Measurements from ENCODE around the gene CEP68. TPM values are rescaled to one million over a fixed set of nuclear protein-coding genes. Genes with fewer than 3 reads are reported as not detected.

CEP68 gene
- total RNA-seq, 2 donors from 2014 or later: 12.5 to 12.7 TPM

DNA sequence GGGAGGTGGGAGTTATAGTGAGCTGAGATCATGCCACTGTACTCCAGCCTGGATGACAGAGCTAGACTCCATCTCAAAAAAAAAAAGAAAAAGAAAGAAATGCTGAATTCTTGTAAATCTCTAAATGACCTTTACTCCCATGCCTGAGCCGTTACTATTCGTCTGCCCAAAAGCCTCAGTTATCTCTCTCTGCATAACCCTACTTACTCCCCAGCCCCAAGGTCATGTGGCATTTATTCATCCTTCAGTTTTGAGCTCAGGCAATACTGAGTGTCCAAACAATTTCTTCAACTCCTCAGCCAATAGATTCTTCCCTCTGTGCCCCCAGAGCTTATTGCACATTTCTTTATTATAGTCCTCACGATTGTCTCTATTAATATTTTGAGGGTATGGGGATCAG lies 44.9 kb downstream of the CEP68 start:
- H3K4me1 ChIP-seq: peaks cover 2 to 18% of the 10 kb centered on the region in 2 donors

GRCh38 chr2:65103013-65103715 lies 46.9 kb downstream of the CEP68 start:
- Histone ChIP-seq H3K27ac (no peak overlapping the region), H3K36me3 (peaks cover 41% of the 10 kb centered on the region)
- no peak for DNase-seq (ENCODE audit: low spot score)

More for the DNA sequence above, 44.9 kb downstream of the CEP68 start:
- H3K4me3 ChIP-seq: no peak overlapping the region
- no peak overlapping the region for H3K27ac ChIP-seq
- peaks cover 56% of the 10 kb centered on the region for H3K36me3 ChIP-seq
- H3K27me3 ChIP-seq: no peaks in the 10 kb centered on the region
- no peaks in the 10 kb centered on the region for H3K9me3 ChIP-seq
- no peak for DNase-seq (ENCODE audit: low spot score)
- no peak for TF ChIP-seq CTCF (IDR thresholded peaks at IDR 0.05)

DNA sequence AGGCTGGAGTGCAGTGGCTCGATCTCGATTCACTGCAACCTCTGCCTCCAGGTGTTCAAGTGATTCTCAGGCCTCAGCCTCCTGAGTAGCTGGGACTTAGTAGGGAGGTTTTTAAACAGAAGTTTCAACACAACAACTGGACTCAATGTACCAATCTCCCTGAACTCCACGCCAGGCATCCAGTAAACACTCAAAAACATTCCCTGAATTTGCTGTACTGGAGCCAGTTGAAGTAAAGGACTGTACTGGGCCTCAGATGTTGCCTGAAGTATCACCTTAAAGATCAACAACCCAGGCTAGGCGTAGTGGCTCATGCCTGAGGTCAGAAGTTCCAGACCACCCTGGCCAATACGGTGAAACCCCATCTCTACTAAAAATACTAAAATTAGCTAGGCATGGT lies 51.3 kb downstream of the CEP68 start:
- TF ChIP-seq CTCF (IDR thresholded peaks at IDR 0.05): no peak
- no peak overlapping the region for H3K4me3 ChIP-seq
- peaks cover 14% of the 10 kb centered on the region for H3K36me3 ChIP-seq
- no peaks in the 10 kb centered on the region for H3K9me3 ChIP-seq
- peaks cover 2 to 32% of the 10 kb centered on the region in 2 donors for H3K4me1 ChIP-seq
- no peaks in the 10 kb centered on the region for H3K27me3 ChIP-seq
- no peak for DNase-seq (ENCODE audit: low spot score)
- no peak overlapping the region for H3K27ac ChIP-seq

More at GRCh38 chr2:65103013-65103715, 46.9 kb downstream of the CEP68 start:
- H3K4me1 ChIP-seq: peaks cover 2 to 29% of the 10 kb centered on the region in 2 donors
- no peaks in the 10 kb centered on the region for H3K9me3 ChIP-seq
- TF ChIP-seq CTCF (IDR thresholded peaks at IDR 0.05): no peak
- H3K4me3 ChIP-seq: no peak overlapping the region
- no peaks in the 10 kb centered on the region for H3K27me3 ChIP-seq

DNA sequence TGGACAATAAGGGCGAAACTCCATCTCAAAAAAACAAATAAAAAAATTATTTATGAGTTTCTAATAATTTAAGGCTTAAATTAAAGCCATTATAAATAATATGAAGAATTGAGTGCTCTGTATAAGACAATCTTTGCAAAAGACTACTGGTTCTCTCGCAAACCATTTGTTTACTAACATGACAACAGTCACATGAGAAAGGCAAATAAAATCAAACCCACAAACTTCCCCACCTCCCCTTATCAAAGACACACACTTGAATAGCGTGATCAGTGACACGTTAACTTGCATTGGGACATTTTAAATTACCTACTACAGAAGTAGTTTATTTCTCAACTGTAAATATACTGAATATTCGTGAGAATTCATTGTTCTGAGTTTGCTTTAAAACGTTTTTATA lies 52.6 kb downstream of the CEP68 start:
- H3K27me3 ChIP-seq: no peaks in the 10 kb centered on the region
- peaks cover 9% of the 10 kb centered on the region for H3K36me3 ChIP-seq
- peaks cover 2 to 34% of the 10 kb centered on the region in 2 donors for H3K4me1 ChIP-seq
- H3K27ac ChIP-seq: no peak overlapping the region
- H3K4me3 ChIP-seq: no peak overlapping the region
- DNase-seq (ENCODE audit: low spot score): no peak
- no peaks in the 10 kb centered on the region for H3K9me3 ChIP-seq
- TF ChIP-seq CTCF (IDR thresholded peaks at IDR 0.05): no peak

- H3K4me1 ChIP-seq: peaks cover 0 to 27% of the 10 kb centered on the region in 2 donors
- no peaks in the 10 kb centered on the region for H3K9me3 ChIP-seq
- H3K36me3 ChIP-seq: no peaks in the 10 kb centered on the region
- no peak overlapping the region for H3K27ac ChIP-seq
- DNase-seq (ENCODE audit: low spot score): no peak
- no peak for TF ChIP-seq CTCF (IDR thresholded peaks at IDR 0.05)
- no peaks in the 10 kb centered on the region for H3K27me3 ChIP-seq
- no peak overlapping the region for H3K4me3 ChIP-seq
Observed at GRCh38 chr2:65112633-65113032, 56.4 kb downstream of the CEP68 start.

GRCh38 chr2:65113229-65113628 lies 57.0 kb downstream of the CEP68 start:
- Histone ChIP-seq H3K9me3 (no peaks in the 10 kb centered on the region), H3K4me3 (no peak overlapping the region), H3K4me1 (peaks cover 0 to 25% of the 10 kb centered on the region in 2 donors), H3K36me3 (no peaks in the 10 kb centered on the region), H3K27ac (no peak overlapping the region), H3K27me3 (no peaks in the 10 kb centered on the region)
- DNase-seq (ENCODE audit: low spot score): no peak
- no peak for TF ChIP-seq CTCF (IDR thresholded peaks at IDR 0.05)
